ENCODE measurements around the gene SOX10.

DNA sequence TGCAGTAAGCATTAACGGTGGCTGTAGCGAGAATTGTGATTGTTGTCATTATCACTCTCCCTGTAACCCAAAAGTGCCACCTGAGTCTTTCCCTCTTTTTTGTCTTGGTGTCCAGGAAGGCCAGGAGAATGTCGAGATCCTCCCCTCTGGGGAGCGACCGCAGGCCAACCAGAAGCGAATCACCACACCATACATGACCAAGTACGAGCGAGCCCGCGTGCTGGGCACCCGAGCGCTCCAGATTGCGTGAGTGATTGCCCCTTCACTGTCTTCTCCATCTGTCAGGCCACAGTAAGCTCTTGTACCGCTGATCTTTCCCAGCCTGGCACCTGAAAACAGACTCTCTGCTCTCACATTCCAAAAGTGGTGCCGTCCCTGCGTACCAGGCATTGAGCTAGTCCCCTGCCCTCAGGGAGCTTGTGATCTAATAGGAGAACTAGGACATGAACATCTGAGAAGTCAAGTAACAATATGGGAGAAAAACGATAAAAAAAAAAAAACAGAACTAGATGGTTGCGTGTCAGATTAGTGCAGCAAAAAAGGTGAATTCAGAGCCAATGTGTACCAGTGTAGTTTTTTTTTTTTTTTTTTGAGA lies 25.0 kb downstream of the SOX10 start:
- TF ChIP-seq, protein P1, sequence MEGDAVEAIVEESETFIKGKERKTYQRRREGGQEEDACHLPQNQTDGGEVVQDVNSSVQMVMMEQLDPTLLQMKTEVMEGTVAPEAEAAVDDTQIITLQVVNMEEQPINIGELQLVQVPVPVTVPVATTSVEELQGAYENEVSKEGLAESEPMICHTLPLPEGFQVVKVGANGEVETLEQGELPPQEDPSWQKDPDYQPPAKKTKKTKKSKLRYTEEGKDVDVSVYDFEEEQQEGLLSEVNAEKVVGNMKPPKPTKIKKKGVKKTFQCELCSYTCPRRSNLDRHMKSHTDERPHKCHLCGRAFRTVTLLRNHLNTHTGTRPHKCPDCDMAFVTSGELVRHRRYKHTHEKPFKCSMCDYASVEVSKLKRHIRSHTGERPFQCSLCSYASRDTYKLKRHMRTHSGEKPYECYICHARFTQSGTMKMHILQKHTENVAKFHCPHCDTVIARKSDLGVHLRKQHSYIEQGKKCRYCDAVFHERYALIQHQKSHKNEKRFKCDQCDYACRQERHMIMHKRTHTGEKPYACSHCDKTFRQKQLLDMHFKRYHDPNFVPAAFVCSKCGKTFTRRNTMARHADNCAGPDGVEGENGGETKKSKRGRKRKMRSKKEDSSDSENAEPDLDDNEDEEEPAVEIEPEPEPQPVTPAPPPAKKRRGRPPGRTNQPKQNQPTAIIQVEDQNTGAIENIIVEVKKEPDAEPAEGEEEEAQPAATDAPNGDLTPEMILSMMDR (IDR thresholded peaks at IDR 0.05) = no peak
- TF ChIP-seq, protein P2, sequence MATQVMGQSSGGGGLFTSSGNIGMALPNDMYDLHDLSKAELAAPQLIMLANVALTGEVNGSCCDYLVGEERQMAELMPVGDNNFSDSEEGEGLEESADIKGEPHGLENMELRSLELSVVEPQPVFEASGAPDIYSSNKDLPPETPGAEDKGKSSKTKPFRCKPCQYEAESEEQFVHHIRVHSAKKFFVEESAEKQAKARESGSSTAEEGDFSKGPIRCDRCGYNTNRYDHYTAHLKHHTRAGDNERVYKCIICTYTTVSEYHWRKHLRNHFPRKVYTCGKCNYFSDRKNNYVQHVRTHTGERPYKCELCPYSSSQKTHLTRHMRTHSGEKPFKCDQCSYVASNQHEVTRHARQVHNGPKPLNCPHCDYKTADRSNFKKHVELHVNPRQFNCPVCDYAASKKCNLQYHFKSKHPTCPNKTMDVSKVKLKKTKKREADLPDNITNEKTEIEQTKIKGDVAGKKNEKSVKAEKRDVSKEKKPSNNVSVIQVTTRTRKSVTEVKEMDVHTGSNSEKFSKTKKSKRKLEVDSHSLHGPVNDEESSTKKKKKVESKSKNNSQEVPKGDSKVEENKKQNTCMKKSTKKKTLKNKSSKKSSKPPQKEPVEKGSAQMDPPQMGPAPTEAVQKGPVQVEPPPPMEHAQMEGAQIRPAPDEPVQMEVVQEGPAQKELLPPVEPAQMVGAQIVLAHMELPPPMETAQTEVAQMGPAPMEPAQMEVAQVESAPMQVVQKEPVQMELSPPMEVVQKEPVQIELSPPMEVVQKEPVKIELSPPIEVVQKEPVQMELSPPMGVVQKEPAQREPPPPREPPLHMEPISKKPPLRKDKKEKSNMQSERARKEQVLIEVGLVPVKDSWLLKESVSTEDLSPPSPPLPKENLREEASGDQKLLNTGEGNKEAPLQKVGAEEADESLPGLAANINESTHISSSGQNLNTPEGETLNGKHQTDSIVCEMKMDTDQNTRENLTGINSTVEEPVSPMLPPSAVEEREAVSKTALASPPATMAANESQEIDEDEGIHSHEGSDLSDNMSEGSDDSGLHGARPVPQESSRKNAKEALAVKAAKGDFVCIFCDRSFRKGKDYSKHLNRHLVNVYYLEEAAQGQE (IDR thresholded peaks at IDR 0.05; ENCODE audit: insufficient read depth in 1 of 2, low read depth in 2 of 2, low read length in 1 of 2) = no peak

Data from Panc1 (cell line).